Stimulated activated CD4-positive, alpha-beta T cell treated with anti-CD3 and anti-CD28 coated beads, Interleukin-2, amount 100 ng/mL, for 4 hours (primary cell): ENCODE data around the gene SEMA6B.

Source experiments
- DNase-seq: peaks from one replicate; pipeline ENCODE4 v3.0.0-alpha.2; 2020; ENCODE audit warnings: low read depth

SEMA6B gene

DNA sequence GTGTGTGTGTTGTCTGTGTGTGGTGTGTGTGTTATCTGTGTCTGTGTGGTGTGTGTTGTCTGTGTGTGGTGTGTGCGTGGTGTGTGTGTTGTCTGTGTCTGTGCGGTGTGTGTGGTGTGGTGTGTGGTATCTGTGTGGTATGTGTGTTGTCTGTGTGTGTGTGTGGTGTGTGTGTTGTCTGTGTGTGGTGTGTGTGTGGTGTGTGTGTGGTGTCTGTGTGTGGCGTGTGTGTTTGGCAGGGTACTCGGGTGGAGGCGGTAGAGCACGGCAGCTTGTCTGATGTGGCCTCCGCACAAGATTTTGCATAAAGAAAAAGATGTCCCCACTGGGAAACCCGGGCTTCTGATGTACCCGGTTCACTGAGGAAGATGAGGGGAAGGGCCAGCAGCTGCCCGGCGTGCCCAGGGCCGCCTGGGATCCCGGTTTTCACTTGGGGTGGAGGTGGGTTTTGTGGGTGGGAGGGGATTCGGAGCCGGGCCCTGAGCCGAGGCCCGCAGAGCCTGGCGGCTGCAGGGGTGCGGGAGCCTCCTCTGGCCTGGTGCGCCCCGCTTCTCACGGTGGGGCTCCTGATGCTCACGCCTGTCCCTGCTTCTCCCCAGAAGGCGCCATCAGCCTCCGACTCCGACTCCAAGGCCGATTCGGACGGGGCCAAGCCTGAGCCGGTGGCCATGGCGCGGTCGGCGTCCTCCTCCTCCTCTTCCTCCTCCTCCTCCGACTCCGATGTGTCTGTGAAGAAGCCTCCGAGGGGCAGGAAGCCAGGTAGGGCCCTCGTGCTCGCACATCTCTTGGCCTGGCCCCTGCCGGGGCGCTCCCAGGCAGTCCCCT is 66.2 kb downstream of the SEMA6B start:
- DNase-seq: no peak
